ENCODE measurements around the gene BCL2L11. TPM values are rescaled to one million over a fixed set of nuclear protein-coding genes. Genes with fewer than 3 reads are reported as not detected.

BCL2L11 gene
- total and polyA plus RNA-seq, 2 experiments from 2014 or later = 10.6 to 22.5 TPM

GRCh38 chr2:111161971-111162370, 41.3 kb downstream of the BCL2L11 start (continued):
- no peak for TF ChIP-seq ZNF462 (CRISPR knock-in tag; IDR thresholded peaks at IDR 0.05)
- TF ChIP-seq, protein P1, sequence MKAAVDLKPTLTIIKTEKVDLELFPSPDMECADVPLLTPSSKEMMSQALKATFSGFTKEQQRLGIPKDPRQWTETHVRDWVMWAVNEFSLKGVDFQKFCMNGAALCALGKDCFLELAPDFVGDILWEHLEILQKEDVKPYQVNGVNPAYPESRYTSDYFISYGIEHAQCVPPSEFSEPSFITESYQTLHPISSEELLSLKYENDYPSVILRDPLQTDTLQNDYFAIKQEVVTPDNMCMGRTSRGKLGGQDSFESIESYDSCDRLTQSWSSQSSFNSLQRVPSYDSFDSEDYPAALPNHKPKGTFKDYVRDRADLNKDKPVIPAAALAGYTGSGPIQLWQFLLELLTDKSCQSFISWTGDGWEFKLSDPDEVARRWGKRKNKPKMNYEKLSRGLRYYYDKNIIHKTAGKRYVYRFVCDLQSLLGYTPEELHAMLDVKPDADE (IDR thresholded peaks at IDR 0.05) = no peak

GRCh38 chr2:111162718-111163331, 42.1 kb downstream of the BCL2L11 start:
- Mint-ChIP-seq H3K4me1 (peaks cover 36% of the 10 kb centered on the region), H3K9me3 (no peaks in the 10 kb centered on the region), H3K36me3 (ENCODE audit: low read depth) (peaks cover 29% of the 10 kb centered on the region), H3K4me3 (no peak overlapping the region), H3K27ac (peak overlapping the region; percentile 62; the same call in 1 of the 2 replicates), H3K27me3 (ENCODE audit: insufficient read depth, low read depth, poor library complexity) (peaks cover 6% of the 10 kb centered on the region)
- 0 out of 2 replicates have a peak, but pooled peaks cover 6% of the 10 kb centered on the region for H3K36me3 ChIP-seq (ENCODE audit: insufficient read depth)
- DNase-seq (ENCODE audit: low spot score) (no peak), ATAC-seq (no peak)
- H3K4me2 ChIP-seq = peak overlapping the region; percentile 30; the same call in 1 of the 2 replicates
- peaks cover 21% of the 10 kb centered on the region for H3K4me1 ChIP-seq (ENCODE audit: insufficient read depth)
- no peak overlapping the region for H3K4me3 ChIP-seq
- peak overlapping the region; percentile 55 for H3K27ac ChIP-seq (ENCODE audit: low read depth)
- H3K9me2 ChIP-seq (ENCODE audit: insufficient read depth) = no peaks in the 10 kb centered on the region
- no peaks in the 10 kb centered on the region; the same call in none of the 2 replicates for H4K20me1 ChIP-seq (replicated peaks; ENCODE audit: insufficient read depth)
- H3F3A ChIP-seq (replicated peaks; ENCODE audit: low read depth) = no peaks in the 10 kb centered on the region
- H2AFZ ChIP-seq = no peak overlapping the region
- no peaks in the 10 kb centered on the region for H3K27me3 ChIP-seq (ENCODE audit: insufficient read depth)
- no peak for TF ChIP-seq ZNF331 (CRISPR knock-in tag; IDR thresholded peaks at IDR 0.05; ENCODE audit: low read depth)
- TF ChIP-seq CREB1 (CRISPR knock-in tag; IDR thresholded peaks at IDR 0.05; ENCODE audit: low read depth) = no peak
- TF ChIP-seq POLR2AphosphoS5 (IDR thresholded peaks at IDR 0.05; ENCODE audit: low read depth) = no peak
- TF ChIP-seq, protein P1 (IDR thresholded peaks at IDR 0.05) = no peak
- TF ChIP-seq ZNF114 (CRISPR knock-in tag; IDR thresholded peaks at IDR 0.05) = no peak
- TF ChIP-seq STAT1 (IDR thresholded peaks at IDR 0.05; ENCODE audit: unreplicated experiment) = no peak
- TF ChIP-seq EZH2 (IDR thresholded peaks at IDR 0.05; ENCODE audit: low read depth, unreplicated experiment) = no peak
- TF ChIP-seq CTCF (conservative IDR thresholded peaks at IDR 0.05; ENCODE audit: low read depth in 2 of 2) = no peak
- H3K79me2 ChIP-seq (replicated peaks; ENCODE audit: insufficient read depth) = peaks cover 40% of the 10 kb centered on the region
